Lung (tissue), 12 donors: ENCODE results near the gene GCDH. TPM values are rescaled to one million over a fixed set of nuclear protein-coding genes. Genes with fewer than 3 reads are reported as not detected.

Experiments used
- ATAC-seq: fragments of 200-7000 bp; cut with Tn5 transposase; one replicate; pipeline ENCODE4 v1.9.1; 2020; ENCODE audit warnings: moderate number of reproducible peaks; ENCODE audit not compliant: insufficient read depth, low FRiP score
- DNase-seq, 3 donors: peaks; one replicate each; pipeline ENCODE4 v3.0.0-alpha.2; 2013 to 2017
- H3K27ac ChIP-seq, 2 donors: one replicate each; pipeline ENCODE4 v1.5.1; 2013; ENCODE audit warnings: mild to moderate bottlenecking in 2 of 2, moderate library complexity in 2 of 2, control low read depth in 1 of 2, inconsistent platforms in 1 of 2, low read depth in 1 of 2, low read length in 1 of 2
- H3K27me3 ChIP-seq, 3 donors: one replicate each; pipeline ENCODE4 v1.5.1; 2013; ENCODE audit warnings: low read length in 2 of 3; ENCODE audit not compliant: control insufficient read depth in 3 of 3, insufficient read depth in 3 of 3
- H3K36me3 ChIP-seq, 4 donors: one replicate each; pipeline ENCODE4 v1.5.1; 2013; ENCODE audit warnings: low read length in 4 of 4, mild to moderate bottlenecking in 1 of 4, moderate library complexity in 1 of 4; ENCODE audit not compliant: control insufficient read depth in 4 of 4, insufficient read depth in 4 of 4
- H3K4me1 ChIP-seq, 5 donors: one replicate each; pipeline ENCODE4 v1.5.1; 2013; ENCODE audit warnings: low read length in 5 of 5, mild to moderate bottlenecking in 2 of 5, moderate library complexity in 1 of 5; ENCODE audit not compliant: control insufficient read depth in 5 of 5, insufficient read depth in 5 of 5
- H3K4me3 ChIP-seq: one replicate; pipeline ENCODE4 v1.5.1; 2013; ENCODE audit warnings: mild to moderate bottlenecking, control low read depth, moderate library complexity
- H3K9ac ChIP-seq, 2 donors: one replicate each; pipeline ENCODE4 v1.5.1; 2013; ENCODE audit warnings: low read length in 2 of 2, control low read depth in 1 of 2; ENCODE audit not compliant: insufficient read depth in 1 of 2
- H3K9me3 ChIP-seq, 4 donors: one replicate each; pipeline ENCODE4 v1.5.1; 2013; ENCODE audit warnings: low read length in 3 of 4, mild to moderate bottlenecking in 1 of 4, moderate library complexity in 1 of 4; ENCODE audit not compliant: control insufficient read depth in 4 of 4, insufficient read depth in 3 of 4
- WGBS, 2 donors: extraction: QIAGEN DNeasy Blood & Tissue Kit; methylation state at CpG; one replicate each; pipeline ENCODE4 v1.1.7; 2013; 5-methylcytosine and 5-hydroxymethylcytosine counted together
- polyA plus RNA-seq, 2 donors: library from polyadenylated mRNA; stranded (reverse); fragments of 200-250 nt; gene quantifications; one replicate each; pipeline ENCODE4 v1.2.1, GENCODE V29; 2013
- total RNA-seq, 2 donors: library from RNA; depleted of rRNA in 1 of 2; stranded (reverse); fragments of >200 nt in 1 of 2; gene quantifications; one replicate each; pipeline ENCODE4 v1.2.1, GENCODE V29; 2014 to 2021
- TF ChIP-seq, protein P1 (sequence below): IDR thresholded peaks from 2 replicates; pipeline ENCODE4 v1.5.1; 2012; ENCODE audit warnings: mild to moderate bottlenecking; ENCODE audit errors: control extremely low read depth, extremely low read depth
- donor health status: control.
- donor health status: control.
- donor health status: Bipolar disorder and iron deficiency.
- donor health status: healthy.
- donor health status: DM: yes; HTN: yes; CAD: no.

Gene GCDH
- total and polyA plus RNA-seq, 4 donors, result 15.6 to 33.8 (median 27.7) TPM

DNA sequence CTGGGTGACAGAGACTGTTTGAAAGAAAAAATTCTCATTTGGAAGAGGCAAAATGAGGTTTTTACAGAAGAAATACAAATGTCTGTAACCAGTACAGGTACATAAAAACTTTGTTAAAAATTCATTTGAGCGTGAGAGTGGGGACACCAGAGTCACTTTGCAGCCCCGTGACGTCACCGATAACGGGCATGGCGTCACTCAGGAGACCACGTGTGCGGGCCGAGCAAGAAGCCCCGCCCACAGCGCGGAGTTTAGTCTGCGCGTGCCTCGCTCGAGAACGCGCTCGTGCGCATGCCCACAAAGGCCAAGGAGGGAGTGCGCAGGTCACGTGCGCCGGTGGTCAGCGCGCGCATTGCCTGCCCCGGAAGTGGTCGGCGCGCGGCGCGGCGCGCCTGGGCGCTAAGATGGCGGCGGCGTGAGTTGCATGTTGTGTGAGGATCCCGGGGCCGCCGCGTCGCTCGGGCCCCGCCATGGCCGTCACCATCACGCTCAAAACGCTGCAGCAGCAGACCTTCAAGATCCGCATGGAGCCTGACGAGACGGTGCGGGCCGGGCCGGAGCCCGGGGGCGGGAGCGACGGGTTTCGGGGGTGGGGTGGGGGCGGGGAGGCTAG is 54.6 kb downstream of the GCDH start, which contains the start of gene RAD23A:
RAD23A (plus strand) TSS at position 384 of the 613 bp plus-strand sequence; CDS start at position 471, 87 bp downstream.
- no peaks in the 10 kb centered on the region for H3K27me3 ChIP-seq
- TF ChIP-seq, protein P1, sequence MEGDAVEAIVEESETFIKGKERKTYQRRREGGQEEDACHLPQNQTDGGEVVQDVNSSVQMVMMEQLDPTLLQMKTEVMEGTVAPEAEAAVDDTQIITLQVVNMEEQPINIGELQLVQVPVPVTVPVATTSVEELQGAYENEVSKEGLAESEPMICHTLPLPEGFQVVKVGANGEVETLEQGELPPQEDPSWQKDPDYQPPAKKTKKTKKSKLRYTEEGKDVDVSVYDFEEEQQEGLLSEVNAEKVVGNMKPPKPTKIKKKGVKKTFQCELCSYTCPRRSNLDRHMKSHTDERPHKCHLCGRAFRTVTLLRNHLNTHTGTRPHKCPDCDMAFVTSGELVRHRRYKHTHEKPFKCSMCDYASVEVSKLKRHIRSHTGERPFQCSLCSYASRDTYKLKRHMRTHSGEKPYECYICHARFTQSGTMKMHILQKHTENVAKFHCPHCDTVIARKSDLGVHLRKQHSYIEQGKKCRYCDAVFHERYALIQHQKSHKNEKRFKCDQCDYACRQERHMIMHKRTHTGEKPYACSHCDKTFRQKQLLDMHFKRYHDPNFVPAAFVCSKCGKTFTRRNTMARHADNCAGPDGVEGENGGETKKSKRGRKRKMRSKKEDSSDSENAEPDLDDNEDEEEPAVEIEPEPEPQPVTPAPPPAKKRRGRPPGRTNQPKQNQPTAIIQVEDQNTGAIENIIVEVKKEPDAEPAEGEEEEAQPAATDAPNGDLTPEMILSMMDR, result peak; percentile 4
- peaks cover 5 to 19% (median 10%) of the 10 kb centered on the region in 5 donors for H3K4me1 ChIP-seq
- H3K27ac ChIP-seq, result peak within 1 kb of the TSS; percentile 80 to 95
- WGBS, 2 donors, result 0 to 1% methylated on average over 51 to 62 of the region's 62 CpGs
- DNase-seq, result peak; percentile 98 to 99 (median 98)
- peak; percentile 90 for ATAC-seq
- H3K4me3 ChIP-seq, result peak within 1 kb of the TSS; percentile 85
- H3K9ac ChIP-seq, result peak within 1 kb of the TSS; percentile 42 to 72
- H3K36me3 ChIP-seq, result peaks cover 31 to 57% (median 49%) of the 10 kb centered on the region in 4 donors
- no peaks in the 10 kb centered on the region for H3K9me3 ChIP-seq

GRCh38 chr19:12946092-12946721 is 55.2 kb downstream of the GCDH start:
- Histone ChIP-seq H3K4me1 (peaks cover 0 to 14% (median 7%) of the 10 kb centered on the region in 5 donors), H3K27ac (peak overlapping the region; percentile 80 to 95), H3K4me3 (peak overlapping the region; percentile 85), H3K9me3 (no peaks in the 10 kb centered on the region), H3K36me3 (peaks cover 27 to 54% (median 44%) of the 10 kb centered on the region in 4 donors), H3K27me3 (no peaks in the 10 kb centered on the region), H3K9ac (peak overlapping the region; percentile 42 to 72)
- peak; percentile 75 to 84 (median 77) for DNase-seq
- ATAC-seq, result peak; percentile 83
- WGBS, 2 donors, result 1% methylated on average over 38 to 40 of the region's 40 CpGs
- TF ChIP-seq, protein P1, result no peak

- Histone ChIP-seq H3K9me3 (no peaks in the 10 kb centered on the region), H3K9ac (peak overlapping the region; percentile 42 to 72), H3K4me3 (peak overlapping the region; percentile 85), H3K4me1 (peaks cover 0 to 14% (median 7%) of the 10 kb centered on the region in 5 donors), H3K27ac (peak overlapping the region in 1 of 2 donors; percentile 95), H3K27me3 (no peaks in the 10 kb centered on the region), H3K36me3 (peaks cover 27 to 50% (median 42%) of the 10 kb centered on the region in 4 donors)
- TF ChIP-seq, protein P1, result no peak
- no peak for DNase-seq
- 65 to 74% methylated on average over 14 of the region's 14 CpGs for WGBS, 2 donors
- ATAC-seq, result no peak
These were observed 56.0 kb downstream of the GCDH start for GRCh38 chr19:12946731-12947496.
